ENCODE data around the gene ZEB2. TPM values are rescaled to one million over a fixed set of nuclear protein-coding genes. Genes with fewer than 3 reads are reported as not detected.

Gene ZEB2
- total RNA-seq, 4 donors from 2014 or later = 21.7 to 52.1 (median 37.9) TPM

DNA sequence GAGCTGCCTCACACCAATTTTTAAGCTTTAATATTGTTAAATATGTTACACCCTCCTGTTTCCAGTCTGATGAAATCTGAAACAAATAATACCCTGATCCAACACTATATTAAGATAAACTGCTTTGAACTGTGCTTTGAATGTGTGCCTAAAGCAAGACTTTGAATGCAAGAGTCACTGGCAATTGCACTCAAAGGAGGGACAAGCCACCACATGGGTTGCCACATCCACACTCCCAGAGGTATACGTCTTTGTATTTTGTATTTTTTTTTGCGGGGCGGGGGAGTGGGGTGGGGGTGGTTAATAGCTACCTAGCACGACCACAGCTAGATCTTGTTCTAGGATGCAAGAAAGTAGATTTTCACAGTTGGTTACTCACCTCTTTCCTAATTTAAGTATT, 1.8 kb upstream of the ZEB2 start:
- Histone ChIP-seq H3K27me3 (peaks cover 11% of the 10 kb centered on the region), H3K4me1 (peaks cover 8 to 17% of the 10 kb centered on the region in 2 donors), H3K36me3 (no peaks in the 10 kb centered on the region), H3K4me3 (replicated peaks in 1 of 3) (no peak overlapping the region), H3K9me3 (no peaks in the 10 kb centered on the region), H3K27ac (peak overlapping the region; percentile 68 to 80 (median 79))
- intact Hi-C loops (cut with DNase I) = no loop called here
- no peak for DNase-seq
- 11 to 14% methylated on average over 4 of the region's 4 CpGs for WGBS, 2 donors
- TF ChIP-seq POLR2A (IDR thresholded peaks at IDR 0.05) = no peak
- TF ChIP-seq, protein P1, sequence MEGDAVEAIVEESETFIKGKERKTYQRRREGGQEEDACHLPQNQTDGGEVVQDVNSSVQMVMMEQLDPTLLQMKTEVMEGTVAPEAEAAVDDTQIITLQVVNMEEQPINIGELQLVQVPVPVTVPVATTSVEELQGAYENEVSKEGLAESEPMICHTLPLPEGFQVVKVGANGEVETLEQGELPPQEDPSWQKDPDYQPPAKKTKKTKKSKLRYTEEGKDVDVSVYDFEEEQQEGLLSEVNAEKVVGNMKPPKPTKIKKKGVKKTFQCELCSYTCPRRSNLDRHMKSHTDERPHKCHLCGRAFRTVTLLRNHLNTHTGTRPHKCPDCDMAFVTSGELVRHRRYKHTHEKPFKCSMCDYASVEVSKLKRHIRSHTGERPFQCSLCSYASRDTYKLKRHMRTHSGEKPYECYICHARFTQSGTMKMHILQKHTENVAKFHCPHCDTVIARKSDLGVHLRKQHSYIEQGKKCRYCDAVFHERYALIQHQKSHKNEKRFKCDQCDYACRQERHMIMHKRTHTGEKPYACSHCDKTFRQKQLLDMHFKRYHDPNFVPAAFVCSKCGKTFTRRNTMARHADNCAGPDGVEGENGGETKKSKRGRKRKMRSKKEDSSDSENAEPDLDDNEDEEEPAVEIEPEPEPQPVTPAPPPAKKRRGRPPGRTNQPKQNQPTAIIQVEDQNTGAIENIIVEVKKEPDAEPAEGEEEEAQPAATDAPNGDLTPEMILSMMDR (IDR thresholded peaks at IDR 0.05) = no peak

DNA sequence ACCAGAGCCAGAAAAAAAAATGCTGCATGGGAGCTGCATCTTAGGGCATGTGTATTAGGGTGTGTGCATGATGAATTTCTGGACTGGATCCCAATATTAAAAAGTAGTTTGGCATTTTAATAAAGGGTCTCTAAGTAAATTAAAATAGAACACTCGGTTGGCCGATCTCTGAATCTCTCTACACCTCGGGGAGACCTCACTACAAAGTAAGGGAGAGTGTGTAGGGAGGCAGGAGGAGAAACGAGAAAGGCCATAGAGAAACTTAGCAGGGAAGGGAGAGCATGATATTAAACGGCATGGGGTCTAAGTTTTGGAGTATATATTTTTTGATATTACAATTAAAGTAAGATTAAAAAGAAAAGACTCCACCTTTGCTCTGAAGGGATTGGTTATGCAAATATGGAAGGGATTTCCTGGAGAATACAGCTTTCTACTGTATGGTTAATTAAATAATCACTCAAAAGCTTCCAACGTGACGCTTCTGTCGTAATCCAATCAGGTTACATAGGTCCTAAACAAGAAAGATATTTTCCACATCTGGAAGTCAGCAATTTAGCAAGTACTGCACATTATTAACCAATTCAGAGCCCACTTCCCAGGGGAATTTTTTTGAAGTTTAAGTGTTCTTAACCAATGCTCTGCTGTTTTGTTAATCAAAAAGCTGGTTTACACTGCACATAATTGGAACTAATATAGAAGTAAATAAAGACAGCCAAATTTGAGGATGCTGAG, 1.0 kb upstream of the ZEB2 start:
- intact Hi-C loops (cut with DNase I) = no loop called here
- 38 to 39% methylated on average over 8 of the region's 8 CpGs for WGBS, 2 donors
- DNase-seq = no peak
- TF ChIP-seq, protein P1 (IDR thresholded peaks at IDR 0.05) = no peak
- no peak for TF ChIP-seq POLR2A (IDR thresholded peaks at IDR 0.05)
- peak overlapping the region; percentile 20 to 80 (median 79) for H3K27ac ChIP-seq
- H3K9me3 ChIP-seq = no peaks in the 10 kb centered on the region
- peaks cover 11% of the 10 kb centered on the region for H3K27me3 ChIP-seq
- H3K4me1 ChIP-seq = peaks cover 8 to 23% of the 10 kb centered on the region in 2 donors
- H3K4me3 ChIP-seq (replicated peaks in 1 of 3) = no peak overlapping the region
- H3K36me3 ChIP-seq = no peaks in the 10 kb centered on the region

DNA sequence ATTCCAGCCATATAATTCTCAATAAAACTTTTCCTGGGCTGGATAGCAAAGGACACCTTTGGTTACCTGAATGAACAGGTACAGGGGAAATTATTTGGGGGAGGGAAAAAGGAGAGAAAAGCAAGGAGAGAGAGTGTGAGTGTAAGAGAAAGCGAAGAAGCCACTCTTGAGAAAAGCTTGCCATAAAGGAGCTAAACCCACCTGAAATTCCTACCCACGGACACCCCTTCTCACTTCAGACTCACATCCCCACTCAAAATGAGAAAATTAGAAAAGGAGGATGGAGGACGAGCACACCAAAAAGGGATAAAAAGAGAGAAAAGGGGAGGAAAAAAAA, 354 bp downstream of the ZEB2 start:
- WGBS, 2 donors = 19% methylated on average over 3 of the region's 3 CpGs
- no peaks in the 10 kb centered on the region for H3K36me3 ChIP-seq
- DNase-seq = no peak
- TF ChIP-seq, protein P1 (IDR thresholded peaks at IDR 0.05) = no peak
- TF ChIP-seq POLR2A (IDR thresholded peaks at IDR 0.05) = no peak
- H3K27ac ChIP-seq = peak overlapping the region; percentile 61 to 94 (median 89)
- intact Hi-C loops (cut with DNase I) = loop anchor here (10.0 kb wide), 1 partner anchor 185 kb away; a partner anchor contains a TSS
- peak overlapping the region in 2 of 3 donors; percentile 0 to 42 for H3K4me3 ChIP-seq (replicated peaks in 1 of 3)
- H3K27me3 ChIP-seq = peaks cover 13% of the 10 kb centered on the region
- H3K4me1 ChIP-seq = peaks cover 8 to 27% of the 10 kb centered on the region in 2 donors
- H3K9me3 ChIP-seq = no peaks in the 10 kb centered on the region

DNA sequence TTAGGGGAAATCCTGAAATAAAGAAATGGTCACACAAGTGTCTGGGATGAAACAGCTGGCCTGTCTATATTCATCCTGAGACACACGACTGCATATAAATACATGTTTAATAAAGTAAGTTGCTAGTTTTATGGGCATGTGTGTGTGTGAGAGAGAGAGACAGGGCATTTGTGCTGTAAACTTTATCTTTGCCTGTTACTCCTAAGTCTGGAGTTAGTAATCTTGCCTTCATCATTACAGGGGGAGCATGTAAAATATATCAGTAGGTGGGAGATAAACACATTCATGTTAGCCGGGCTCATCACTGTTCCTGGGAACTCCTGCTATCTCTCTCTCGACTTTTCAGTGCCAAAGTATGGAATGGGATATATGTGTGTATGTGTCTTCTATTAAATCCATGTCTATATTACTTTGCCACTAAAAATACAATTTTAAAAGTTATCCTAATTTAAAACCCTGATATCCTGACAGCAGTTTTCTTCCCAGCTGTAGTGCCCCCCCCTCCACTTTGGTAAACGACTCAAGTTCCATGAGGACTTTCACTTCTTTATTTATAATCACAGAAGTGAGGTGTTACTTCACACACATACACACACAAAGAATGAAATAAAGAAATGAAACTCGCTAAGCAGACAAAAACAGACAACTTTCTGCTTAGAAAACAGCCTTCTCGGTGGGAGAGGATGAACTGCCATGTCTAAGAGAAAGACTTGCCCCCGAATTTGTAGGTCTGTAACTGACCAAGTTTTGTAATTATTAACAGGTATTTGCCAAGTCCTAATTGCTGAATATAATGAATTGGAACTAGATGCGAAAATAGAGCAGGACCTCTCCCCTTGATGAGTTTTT, 947 bp downstream of the ZEB2 start:
- H3K27me3 ChIP-seq = peaks cover 18% of the 10 kb centered on the region
- no peaks in the 10 kb centered on the region for H3K36me3 ChIP-seq
- H3K4me1 ChIP-seq = peaks cover 6 to 24% of the 10 kb centered on the region in 2 donors
- no peaks in the 10 kb centered on the region for H3K9me3 ChIP-seq
- no peak for TF ChIP-seq POLR2A (IDR thresholded peaks at IDR 0.05)
- TF ChIP-seq, protein P1 (IDR thresholded peaks at IDR 0.05) = no peak
- H3K4me3 ChIP-seq (replicated peaks in 1 of 3) = peak overlapping the region in 1 of 3 donors; percentile 42
- 23 to 25% methylated on average over 8 of the region's 8 CpGs for WGBS, 2 donors
- intact Hi-C loops (cut with DNase I) = loop anchor here (10.0 kb wide), 1 partner anchor 184 kb away; a partner anchor contains a TSS
- DNase-seq = no peak
- H3K27ac ChIP-seq = peak overlapping the region; percentile 61 to 94 (median 89)

Measured in thyroid gland (tissue), 4 donors.